Measurements from ENCODE around the gene PXDN.

DNA sequence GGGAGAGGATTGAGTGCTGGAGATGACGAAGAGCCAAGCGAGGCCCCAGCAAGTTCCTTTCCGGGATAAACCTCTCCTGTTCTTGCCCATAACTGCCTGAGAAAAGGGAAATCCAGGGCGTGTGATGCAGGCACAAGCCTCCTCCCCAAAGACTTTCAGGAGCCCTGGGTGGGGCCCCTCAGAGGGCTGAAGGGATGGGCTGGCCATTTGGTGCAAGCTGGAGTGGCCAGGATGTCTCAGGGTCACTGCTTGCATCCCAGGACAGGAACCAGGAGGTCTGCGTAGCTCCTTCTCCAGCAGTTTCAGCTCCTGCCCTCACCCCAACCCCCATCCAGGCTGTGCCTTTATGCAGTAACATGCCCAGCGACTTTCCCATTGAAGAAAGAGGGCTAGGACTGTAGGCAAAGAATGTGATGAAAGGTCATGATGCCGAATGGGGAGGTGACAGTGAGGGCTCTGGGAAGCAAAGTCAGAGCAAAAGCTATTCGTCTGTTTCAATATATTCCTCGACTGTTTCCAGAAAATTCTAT, 80.2 kb downstream of the PXDN start:
- TF ChIP-seq, protein P1, sequence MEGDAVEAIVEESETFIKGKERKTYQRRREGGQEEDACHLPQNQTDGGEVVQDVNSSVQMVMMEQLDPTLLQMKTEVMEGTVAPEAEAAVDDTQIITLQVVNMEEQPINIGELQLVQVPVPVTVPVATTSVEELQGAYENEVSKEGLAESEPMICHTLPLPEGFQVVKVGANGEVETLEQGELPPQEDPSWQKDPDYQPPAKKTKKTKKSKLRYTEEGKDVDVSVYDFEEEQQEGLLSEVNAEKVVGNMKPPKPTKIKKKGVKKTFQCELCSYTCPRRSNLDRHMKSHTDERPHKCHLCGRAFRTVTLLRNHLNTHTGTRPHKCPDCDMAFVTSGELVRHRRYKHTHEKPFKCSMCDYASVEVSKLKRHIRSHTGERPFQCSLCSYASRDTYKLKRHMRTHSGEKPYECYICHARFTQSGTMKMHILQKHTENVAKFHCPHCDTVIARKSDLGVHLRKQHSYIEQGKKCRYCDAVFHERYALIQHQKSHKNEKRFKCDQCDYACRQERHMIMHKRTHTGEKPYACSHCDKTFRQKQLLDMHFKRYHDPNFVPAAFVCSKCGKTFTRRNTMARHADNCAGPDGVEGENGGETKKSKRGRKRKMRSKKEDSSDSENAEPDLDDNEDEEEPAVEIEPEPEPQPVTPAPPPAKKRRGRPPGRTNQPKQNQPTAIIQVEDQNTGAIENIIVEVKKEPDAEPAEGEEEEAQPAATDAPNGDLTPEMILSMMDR (IDR thresholded peaks at IDR 0.05), result no peak
- no peak for TF ChIP-seq EP300 (IDR thresholded peaks at IDR 0.05)
